H1 (cell line): ENCODE data around the gene TTI1. TPM values are rescaled to one million over a fixed set of nuclear protein-coding genes. Genes with fewer than 3 reads are reported as not detected.
A peak's percentile ranks its signal among the peaks of the same experiment; 100 is the strongest.

Experiments
- CHD7 ChIP-seq: fragments of 300-600 bp; sonication (generic); IDR thresholded peaks from 2 replicates; pipeline ENCODE4 v1.7.1; 2012; ENCODE audit warnings: low read length, moderate library complexity, mild to moderate bottlenecking, inconsistent platforms; ENCODE audit not compliant: insufficient replicate concordance
- CREB1 ChIP-seq: IDR thresholded peaks from 2 replicates; pipeline ENCODE4 v1.6.1; 2012; ENCODE audit warnings: inconsistent platforms
- YY1 ChIP-seq: IDR thresholded peaks from 2 replicates; pipeline ENCODE4 v1.6.1; 2011; ENCODE audit warnings: low read depth, mild to moderate bottlenecking, low read length
- polyA plus RNA-seq, 7 experiments: library from polyadenylated mRNA; depleted of rRNA in 3 of 7; stranded (reverse) in 5 of 7; unstranded in 2 of 7; fragments of >200 nt in 5 of 7; fragments of 200-250 nt in 2 of 7; gene quantifications; 1 replicate in 5 of 7; 2 replicates in 1 of 7; 4 replicates in 1 of 7; pipeline versions ENCODE4 v1.2.1 to v1.2.3, GENCODE V29; 2011 to 2013; ENCODE audit warnings: missing spikeins in 2 of 7, mixed read lengths in 2 of 7
- total RNA-seq: library from RNA; stranded (reverse); fragmentation: NEBNext Ultra II Directional; extraction: Animal tissue kit (Norgen Biotek cat#: 25700); gene quantifications from 2 replicates; pipeline ENCODE4 v1.2.1, GENCODE V29; 2021

Gene TTI1
- total and polyA plus RNA-seq, 2 of the 8 experiments (the other 6 are each of a cell fraction or from before 2014, with no cell fraction given) = 34.1 to 47.0 TPM

- TF ChIP-seq CHD7 (no peak), YY1 (0 out of 2 replicates have a peak, but pooled peaks have one; percentile 18), CREB1 (no peak)
Observed at GRCh38 chr20:37976887-37977286, 56.4 kb downstream of the TTI1 start (continued).
